GM23338 (cell line): ENCODE data around the gene CD58.

Experiments used
- CREB1 ChIP-seq: fragments of 250-450 bp; sonication (Bioruptor Pico); IDR thresholded peaks from 2 replicates; pipeline ENCODE4 v1.5.0; 2020; ENCODE audit warnings: low read depth, mild to moderate bottlenecking, moderate library complexity
- EZH2 ChIP-seq: fragments of 200-600 bp; sonication (generic); IDR thresholded peaks from one replicate; pipeline ENCODE4 v1.8.0; 2017; ENCODE audit warnings: antibody characterized with exemption, mild to moderate bottlenecking, low read depth; ENCODE audit not compliant: unreplicated experiment
- EZH2phosphoT487 ChIP-seq: fragments of 200-600 bp; sonication (generic); IDR thresholded peaks from one replicate; pipeline ENCODE4 v1.8.1; 2018; ENCODE audit warnings: antibody characterized with exemption; ENCODE audit not compliant: unreplicated experiment
- POLR2AphosphoS5 ChIP-seq: IDR thresholded peaks from 2 replicates; pipeline ENCODE4 v1.6.1; 2016; ENCODE audit warnings: antibody characterized with exemption, low read depth
- TF ChIP-seq, protein P1 (sequence below), 2 experiments: fragments of 200-600 bp in 1 of 2; sonication (generic) in 1 of 2; conservative IDR thresholded peaks; 2 replicates each; pipeline versions ENCODE4 v1.5.1 to v1.6.1; 2016 to 2017; ENCODE audit warnings: antibody characterized with exemption in 2 of 2, low read depth in 2 of 2, mild to moderate bottlenecking in 2 of 2, moderate library complexity in 1 of 2

DNA sequence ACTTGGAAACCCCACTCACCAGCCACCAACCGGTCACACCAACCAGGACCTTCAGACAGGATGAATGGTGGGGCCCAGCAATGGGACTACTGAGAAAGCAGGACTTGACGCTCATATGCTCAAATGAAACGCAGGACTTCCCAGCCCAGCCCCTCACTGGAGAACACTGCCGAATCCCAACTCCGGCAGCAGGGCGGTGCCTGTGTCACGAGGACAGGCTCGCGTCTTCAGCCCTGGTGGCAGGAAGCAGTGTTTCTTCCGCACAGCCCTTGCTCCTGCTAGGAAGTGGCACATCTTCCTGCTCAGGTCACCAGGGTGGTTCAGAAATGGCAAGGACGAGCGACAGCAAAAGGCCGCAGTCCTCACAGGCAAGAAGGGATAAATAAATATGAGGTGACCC is 38.9 kb downstream of the CD58 start:
- TF ChIP-seq, protein P1, sequence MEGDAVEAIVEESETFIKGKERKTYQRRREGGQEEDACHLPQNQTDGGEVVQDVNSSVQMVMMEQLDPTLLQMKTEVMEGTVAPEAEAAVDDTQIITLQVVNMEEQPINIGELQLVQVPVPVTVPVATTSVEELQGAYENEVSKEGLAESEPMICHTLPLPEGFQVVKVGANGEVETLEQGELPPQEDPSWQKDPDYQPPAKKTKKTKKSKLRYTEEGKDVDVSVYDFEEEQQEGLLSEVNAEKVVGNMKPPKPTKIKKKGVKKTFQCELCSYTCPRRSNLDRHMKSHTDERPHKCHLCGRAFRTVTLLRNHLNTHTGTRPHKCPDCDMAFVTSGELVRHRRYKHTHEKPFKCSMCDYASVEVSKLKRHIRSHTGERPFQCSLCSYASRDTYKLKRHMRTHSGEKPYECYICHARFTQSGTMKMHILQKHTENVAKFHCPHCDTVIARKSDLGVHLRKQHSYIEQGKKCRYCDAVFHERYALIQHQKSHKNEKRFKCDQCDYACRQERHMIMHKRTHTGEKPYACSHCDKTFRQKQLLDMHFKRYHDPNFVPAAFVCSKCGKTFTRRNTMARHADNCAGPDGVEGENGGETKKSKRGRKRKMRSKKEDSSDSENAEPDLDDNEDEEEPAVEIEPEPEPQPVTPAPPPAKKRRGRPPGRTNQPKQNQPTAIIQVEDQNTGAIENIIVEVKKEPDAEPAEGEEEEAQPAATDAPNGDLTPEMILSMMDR (conservative IDR thresholded peaks at IDR 0.05; ENCODE audit: low read depth in 2 of 2), result no peak
- TF ChIP-seq POLR2AphosphoS5, result no peak
- no peak for TF ChIP-seq CREB1 (CRISPR knock-in tag)
- TF ChIP-seq EZH2phosphoT487, result no peak
- no peak for TF ChIP-seq EZH2
